ENCODE measurements around the gene RAPGEFL1. TPM values are rescaled to one million over a fixed set of nuclear protein-coding genes. Genes with fewer than 3 reads are reported as not detected.
A peak's percentile ranks its signal among the peaks of the same experiment; 100 is the strongest.

The RAPGEFL1 gene
- total and polyA plus RNA-seq, 2 of the 8 experiments (the other 6 are each of a cell fraction or from before 2014, with no cell fraction given): 20.0 to 20.2 TPM

GRCh38 chr17:40218006-40218739 is 40.9 kb downstream of the RAPGEFL1 start:
- no peak overlapping the region for H3K4ac ChIP-seq (replicated peaks; ENCODE audit: insufficient read length, low read depth, low read length)
- H3K9me3 ChIP-seq (ENCODE audit: insufficient read depth in 2 of 2, low read depth in 1 of 2, low read length in 1 of 2): no peaks in the 10 kb centered on the region
- H2AFZ ChIP-seq (ENCODE audit: low read length): 0 out of 2 replicates have a peak overlapping the region, but pooled peaks have one; percentile 36
- no peaks in the 10 kb centered on the region for H3K27me3 ChIP-seq (replicated peaks in 1 of 4; ENCODE audit: control insufficient read depth in 3 of 4, extremely low read depth in 1 of 4, insufficient read depth in 3 of 4, low read length in 3 of 4)
- peak overlapping the region; percentile 41 to 82 (median 57); a peak in 7 of 8 replicates for H3K4me3 ChIP-seq (ENCODE audit: extremely low read depth in 1 of 4, insufficient read depth in 2 of 4, low read depth in 3 of 4, low read length in 4 of 4)
- H3K18ac ChIP-seq (ENCODE audit: extremely low read depth, low read length): no peak overlapping the region
- H2BK20ac ChIP-seq (ENCODE audit: low read length): no peak overlapping the region
- no peak for TF ChIP-seq BRCA1 (IDR thresholded peaks at IDR 0.05; ENCODE audit: low read depth, low read length)
- TF ChIP-seq SUZ12 (IDR thresholded peaks at IDR 0.05; ENCODE audit: low read length): no peak
- TF ChIP-seq JUND (IDR thresholded peaks at IDR 0.05; ENCODE audit: low read length): no peak
- no peak for TF ChIP-seq RAD21 (IDR thresholded peaks at IDR 0.05 in 1 of 2, conservative IDR thresholded peaks at IDR 0.05 in 1 of 2; ENCODE audit: low read depth in 2 of 2, low read length in 2 of 2)
- TF ChIP-seq KDM1A (IDR thresholded peaks at IDR 0.05; ENCODE audit: borderline replicate concordance, low read length): peak; percentile 84; the same call in 1 of the 2 replicates
- TF ChIP-seq HDAC2 (IDR thresholded peaks at IDR 0.05; ENCODE audit: borderline replicate concordance in 1 of 2, low read depth in 2 of 2, low read length in 2 of 2): 0 out of 4 replicates have a peak, but pooled peaks of 1 of the 2 experiments have one; percentile 7
- TF ChIP-seq, protein P1, sequence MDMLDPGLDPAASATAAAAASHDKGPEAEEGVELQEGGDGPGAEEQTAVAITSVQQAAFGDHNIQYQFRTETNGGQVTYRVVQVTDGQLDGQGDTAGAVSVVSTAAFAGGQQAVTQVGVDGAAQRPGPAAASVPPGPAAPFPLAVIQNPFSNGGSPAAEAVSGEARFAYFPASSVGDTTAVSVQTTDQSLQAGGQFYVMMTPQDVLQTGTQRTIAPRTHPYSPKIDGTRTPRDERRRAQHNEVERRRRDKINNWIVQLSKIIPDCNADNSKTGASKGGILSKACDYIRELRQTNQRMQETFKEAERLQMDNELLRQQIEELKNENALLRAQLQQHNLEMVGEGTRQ (IDR thresholded peaks at IDR 0.05; ENCODE audit: low read length): no peak
- 0 out of 2 replicates have a peak, but pooled peaks have one; percentile 6 for TF ChIP-seq POLR2AphosphoS5 (IDR thresholded peaks at IDR 0.05; ENCODE audit: low read depth, low read length)
- peak overlapping the region; percentile 37; the same call in 1 of the 2 replicates for H2BK15ac ChIP-seq (ENCODE audit: low read length)
- H3K27ac ChIP-seq (ENCODE audit: low read depth, low read length): peak overlapping the region; percentile 87
- no peak overlapping the region for H2BK120ac ChIP-seq (replicated peaks; ENCODE audit: low read depth, low read length)
- no peak overlapping the region for H4K91ac ChIP-seq (replicated peaks; ENCODE audit: insufficient read length, low read length)
- DNase-seq (ENCODE audit: low read depth in 1 of 2, low spot score in 2 of 2) (no peak), FAIRE-seq (no peak)
- POLR2A ChIA-PET (ENCODE audit: partially characterized antibody): interaction anchor here (0.6 to 3.0 kb wide), 18 partner anchors 9 to 105 kb away, joined by 3 to 15 read pairs (median 5); partner anchors contain the start of gene CASC3
- peak overlapping the region in 1 of 4 experiments; percentile 4; a peak in 2 of 7 replicates for H3K9ac ChIP-seq (replicated peaks in 1 of 4; ENCODE audit: extremely low read depth in 1 of 4, low read depth in 3 of 4, low read length in 3 of 4)
- no peak overlapping the region for H3K23ac ChIP-seq (ENCODE audit: insufficient read length)
- H2AK5ac ChIP-seq (ENCODE audit: low read depth, low read length): no peak overlapping the region
- peaks cover 7 to 23% of the 10 kb centered on the region in 2 experiments for H3K79me2 ChIP-seq (ENCODE audit: control insufficient read depth in 1 of 2, insufficient read depth in 2 of 2, low read length in 2 of 2)
- no peaks in the 10 kb centered on the region for H3K36me3 ChIP-seq (ENCODE audit: control insufficient read depth in 2 of 4, insufficient read depth in 4 of 4, low read length in 3 of 4)
- CTCF ChIA-PET (ENCODE audit: partially characterized antibody): interaction anchor here (0.8 to 3.4 kb wide), 25 partner anchors 9 to 202 kb away, joined by 3 to 21 read pairs (median 5); no protein-coding TSS in a partner anchor
- peak overlapping the region; percentile 78 to 88 for H3K4me2 ChIP-seq (ENCODE audit: insufficient read depth in 1 of 2, low read depth in 2 of 2, low read length in 2 of 2)
- H4K5ac ChIP-seq (ENCODE audit: insufficient read length, low read depth, low read length): no peak overlapping the region
- no peak overlapping the region for H3K56ac ChIP-seq (replicated peaks; ENCODE audit: insufficient read length, low read depth, low read length)
- H3K23me2 ChIP-seq (ENCODE audit: low read depth, low read length): peaks cover 10% of the 10 kb centered on the region; the same call in 1 of the 2 replicates
- no peak overlapping the region for H3K14ac ChIP-seq (ENCODE audit: insufficient read length)
- peaks cover 2% of the 10 kb centered on the region; the same call in 1 of the 2 replicates for H3K79me1 ChIP-seq (ENCODE audit: low read depth, low read length)
- H4K20me1 ChIP-seq (replicated peaks in 1 of 2; ENCODE audit: control insufficient read depth in 1 of 2, insufficient read depth in 2 of 2, low read length in 2 of 2): no peaks in the 10 kb centered on the region
- no peak overlapping the region for H2BK5ac ChIP-seq (ENCODE audit: low read depth, low read length)
- 86% methylated on average over 7 of the region's 7 CpGs; no CpG with 5 or more reads in 1 of the 2 experiments for WGBS, 2 experiments (ENCODE audit: extremely low coverage in 1 of 2, insufficient coverage in 1 of 2, insufficient read length in 1 of 2, insufficient replicate concordance in 2 of 2, low coverage in 1 of 2, low lambda C conversion rate in 2 of 2, missing lambda C conversion rate in 1 of 2)
- 0 out of 7 replicates have a peak, but pooled peaks cover 0 to 3% (median 1%) of the 10 kb centered on the region in 4 experiments for H3K4me1 ChIP-seq (replicated peaks in 1 of 4; ENCODE audit: control insufficient read depth in 3 of 4, insufficient read depth in 4 of 4, low read length in 3 of 4)
- peak overlapping the region; percentile 4; the same call in 1 of the 2 replicates for H2BK12ac ChIP-seq (ENCODE audit: low read depth, low read length)
- no peak overlapping the region for H4K8ac ChIP-seq (ENCODE audit: extremely low read depth, insufficient read depth, low read length)

All from H1 (cell line).